Stimulated activated CD4-positive, alpha-beta T cell treated with anti-CD3 and anti-CD28 coated beads, TNF-alpha, amount 100 ng/mL, for 24 hours (primary cell): Measurements from ENCODE around the gene IL22.
"Not testable (repeated sequence)": the region's sequence is repeated elsewhere in the genome, so short reads cannot be mapped to it uniquely, and the experiment has no call there.

ENCODE experiments used
- DNase-seq, 3 experiments: peaks; one replicate each; pipeline ENCODE4 v3.0.0-alpha.2; 2020; ENCODE audit warnings: low read depth in 3 of 3

Gene IL22

DNA sequence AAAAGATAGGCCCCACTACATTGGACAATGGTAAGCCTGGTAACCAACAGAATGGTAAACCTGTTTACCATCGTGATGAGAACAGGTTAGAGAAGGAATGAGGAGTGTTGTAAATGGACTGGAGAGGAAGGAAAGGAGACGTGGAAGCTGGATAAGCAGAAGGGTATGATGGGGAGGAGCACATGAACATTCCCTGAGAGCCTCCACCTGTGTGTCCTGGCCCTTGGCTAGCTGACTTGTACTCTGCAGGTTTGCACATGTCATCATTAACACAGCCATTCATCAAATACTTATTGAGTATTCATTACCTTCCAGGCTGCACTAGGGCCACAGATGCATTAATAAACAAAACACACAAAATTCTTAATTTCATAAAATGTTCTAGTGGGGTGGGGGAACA lies 23.4 kb downstream of the IL22 start:
- no peak for DNase-seq

- no peak for DNase-seq
Observed at GRCh38 chr12:68227356-68227755, 26.0 kb downstream of the IL22 start.

GRCh38 chr12:68225576-68226476 lies 27.6 kb downstream of the IL22 start, which contains the start of gene IL26:
IL26 (minus strand) TSS chr12:68225810; CDS start chr12:68225756, 54 bp downstream.
- DNase-seq: no peak

DNA sequence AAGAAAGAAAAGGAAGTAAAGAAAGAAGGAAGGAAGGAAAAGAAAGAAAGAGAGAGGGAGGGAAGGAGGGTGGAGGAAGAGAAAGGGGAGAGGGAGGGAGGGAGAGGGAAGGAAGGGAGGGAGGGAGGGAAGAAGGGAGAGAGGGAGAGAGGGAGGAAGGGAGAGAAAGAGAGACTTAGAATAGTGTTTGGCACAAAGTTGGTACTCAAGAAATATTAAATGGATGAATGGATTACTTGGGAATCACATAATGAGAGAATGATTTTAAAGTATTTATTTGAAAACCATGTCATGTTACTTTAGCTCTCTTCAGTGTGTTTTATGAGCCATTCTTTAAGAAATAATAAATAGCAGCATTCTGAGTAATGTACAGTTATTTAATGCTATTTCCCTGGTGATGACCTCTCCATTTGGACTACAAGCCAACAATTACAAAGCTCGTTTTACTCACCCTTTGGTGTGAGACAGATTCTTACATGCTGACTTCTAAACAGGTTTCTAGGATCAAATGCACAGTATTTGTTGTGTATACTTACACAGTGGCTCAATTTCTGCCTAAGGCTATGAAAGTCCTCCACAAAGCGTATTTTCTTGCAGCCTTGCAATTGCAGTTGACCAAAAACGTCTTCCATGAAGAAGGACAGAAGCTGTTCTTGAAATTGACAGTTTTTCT lies 28.7 kb downstream of the IL22 start:
- no peak for DNase-seq

DNA sequence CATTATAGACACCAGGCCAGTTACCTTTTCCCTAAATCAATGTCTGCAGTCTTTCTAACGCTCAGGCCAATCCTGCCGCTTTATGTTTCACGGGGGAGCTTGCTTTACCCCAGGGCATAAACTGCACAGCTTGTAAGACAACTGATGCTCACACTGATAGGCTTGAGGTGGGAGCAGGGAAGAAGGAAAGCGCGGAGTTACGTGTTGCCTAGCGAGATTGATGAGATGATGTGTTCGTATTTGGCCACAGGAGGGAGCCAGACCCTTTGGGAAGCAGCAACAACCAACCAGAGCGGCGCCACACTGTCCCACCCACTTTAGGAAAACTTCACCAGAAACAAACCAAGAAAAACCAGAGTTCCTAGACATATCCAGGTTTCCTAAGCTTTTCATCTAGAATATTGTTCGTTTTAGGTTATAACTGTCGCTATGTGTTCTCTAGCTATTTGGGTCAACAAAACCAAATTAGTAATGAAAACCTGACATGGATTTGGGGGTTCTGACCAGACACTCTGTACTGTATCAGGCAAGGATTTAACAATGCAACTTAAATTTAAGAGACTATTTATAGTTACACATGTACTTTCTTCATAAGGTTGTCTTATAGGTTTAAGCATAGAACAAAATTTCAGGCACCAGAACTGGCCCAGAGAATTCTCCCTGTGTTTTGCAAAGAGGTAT lies 30.2 kb downstream of the IL22 start:
- DNase-seq: peak; percentile 48 to 65 (median 63)

- DNase-seq: no peak
Observed at GRCh38 chr12:68222326-68222725, 31.1 kb downstream of the IL22 start.

DNA sequence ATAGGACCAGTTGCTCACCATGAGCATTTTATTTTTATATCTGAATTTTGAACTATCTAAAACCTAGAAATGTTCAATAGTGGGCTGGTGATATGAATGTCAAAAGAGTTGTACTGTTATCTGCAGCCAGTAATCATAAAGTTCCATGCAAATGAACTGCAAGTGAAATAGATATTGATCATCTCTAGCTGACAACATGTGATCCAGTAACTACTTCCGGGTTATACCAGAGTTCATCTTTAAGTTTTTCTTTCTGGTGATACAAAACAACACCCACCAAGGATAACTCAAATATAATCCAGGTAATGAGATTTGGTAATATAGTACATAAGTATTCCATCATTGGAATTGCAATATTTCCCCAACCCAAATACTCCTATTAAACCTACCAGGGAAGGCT lies 31.9 kb downstream of the IL22 start:
- no peak for DNase-seq

DNA sequence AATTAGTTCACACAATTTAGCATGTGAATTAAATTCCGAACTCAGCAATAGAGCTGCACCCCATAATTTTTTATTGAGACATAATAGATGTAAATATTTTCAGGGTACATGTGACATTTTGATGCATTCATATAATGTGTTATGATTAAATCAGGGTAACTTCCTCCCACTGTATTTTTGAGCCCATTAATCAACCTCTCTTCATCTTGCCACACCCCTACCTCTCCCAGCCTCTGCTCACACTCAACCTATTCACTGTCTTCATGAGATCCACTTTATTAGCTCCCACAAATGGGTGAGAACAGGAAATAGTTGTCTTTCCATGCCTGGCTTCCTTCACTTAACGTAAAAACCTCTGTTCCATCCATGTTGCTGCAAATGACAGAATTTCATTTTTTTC lies 42.5 kb downstream of the IL22 start:
- no peak for DNase-seq

- not testable (repeated sequence) for DNase-seq
Observed at GRCh38 chr12:68209048-68209728, 44.2 kb downstream of the IL22 start.

DNA sequence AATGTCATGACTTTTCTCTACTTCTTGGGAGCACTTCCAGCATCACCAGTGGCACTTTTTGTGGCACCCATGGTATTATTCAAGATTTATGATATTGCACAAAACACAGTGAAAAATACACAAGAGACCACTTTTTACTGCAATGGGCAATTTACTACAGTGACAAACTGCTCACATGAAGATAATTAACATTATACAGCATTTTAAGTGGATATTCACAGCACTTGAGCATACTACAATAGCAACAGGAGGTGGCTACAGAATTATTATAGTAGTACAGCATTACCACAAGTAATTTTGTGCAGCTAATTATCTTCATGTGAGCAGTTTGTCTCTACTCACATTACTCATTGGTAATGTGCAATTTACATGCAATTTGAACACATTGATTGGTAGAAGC lies 46.1 kb downstream of the IL22 start:
- DNase-seq: no peak

DNA sequence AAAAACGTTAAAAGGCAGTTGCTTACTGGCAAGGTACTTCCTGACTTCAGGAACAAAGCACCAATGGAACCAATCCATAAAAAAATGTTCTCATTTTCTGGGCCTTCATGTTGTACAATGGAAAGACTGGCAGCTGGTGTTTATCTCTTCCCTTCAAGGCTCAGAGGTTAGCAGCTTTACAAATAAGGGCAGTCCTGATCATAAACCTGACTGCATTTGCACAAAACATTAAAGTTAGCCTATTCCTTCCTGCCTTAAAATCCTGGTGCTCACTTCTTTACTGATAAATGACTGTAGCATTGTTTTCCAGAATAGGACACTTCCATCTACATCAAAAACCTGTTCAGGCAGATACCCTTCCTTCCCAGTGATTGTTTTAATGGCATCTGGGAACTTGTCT lies 47.0 kb downstream of the IL22 start:
- DNase-seq: no peak

GRCh38 chr12:68203460-68203875 lies 49.9 kb downstream of the IL22 start:
- DNase-seq: no peak

DNA sequence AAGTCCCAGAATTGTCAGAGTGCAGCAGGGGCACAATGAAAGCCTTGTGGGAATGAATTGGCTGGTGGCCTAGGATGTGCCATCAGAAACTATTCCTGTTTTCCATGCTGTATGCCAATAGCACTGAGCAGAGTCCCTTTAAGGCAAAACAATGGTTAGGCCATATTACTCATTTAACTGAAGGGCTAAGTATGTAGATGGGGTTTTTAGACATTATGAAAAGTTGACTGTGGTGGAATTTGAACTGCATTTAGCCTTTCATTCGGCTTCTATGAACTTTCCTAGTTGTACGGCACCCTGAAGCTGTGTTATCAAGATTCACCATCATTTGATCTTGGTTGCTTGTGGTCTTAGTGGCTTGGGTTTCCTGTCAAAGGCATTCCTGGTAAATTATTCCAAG lies 52.5 kb downstream of the IL22 start:
- DNase-seq: no peak

DNA sequence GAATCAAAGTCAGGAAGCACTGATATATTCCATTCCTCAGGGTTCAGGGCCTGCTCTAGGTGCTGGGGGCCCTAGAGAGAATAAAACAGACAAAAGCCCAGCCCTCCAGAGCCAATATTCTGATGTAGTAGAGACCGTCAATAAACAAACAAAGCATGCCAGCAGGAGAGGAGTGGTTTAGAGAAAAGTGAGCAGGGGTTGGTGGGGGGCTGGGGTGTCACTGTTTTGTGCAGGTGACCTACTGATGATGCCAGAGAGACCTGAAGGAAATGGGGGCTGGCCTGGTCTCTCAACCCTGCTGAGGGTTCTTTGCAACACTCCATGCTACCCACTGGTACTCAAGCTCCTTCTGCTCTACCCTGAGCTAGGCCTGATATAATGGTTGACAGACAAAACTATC lies 54.3 kb downstream of the IL22 start:
- DNase-seq: no peak

- no peak for DNase-seq
Observed at GRCh38 chr12:68198507-68199086, 54.8 kb downstream of the IL22 start.
